ENCODE measurements around the gene LY6G6C.

DNA sequence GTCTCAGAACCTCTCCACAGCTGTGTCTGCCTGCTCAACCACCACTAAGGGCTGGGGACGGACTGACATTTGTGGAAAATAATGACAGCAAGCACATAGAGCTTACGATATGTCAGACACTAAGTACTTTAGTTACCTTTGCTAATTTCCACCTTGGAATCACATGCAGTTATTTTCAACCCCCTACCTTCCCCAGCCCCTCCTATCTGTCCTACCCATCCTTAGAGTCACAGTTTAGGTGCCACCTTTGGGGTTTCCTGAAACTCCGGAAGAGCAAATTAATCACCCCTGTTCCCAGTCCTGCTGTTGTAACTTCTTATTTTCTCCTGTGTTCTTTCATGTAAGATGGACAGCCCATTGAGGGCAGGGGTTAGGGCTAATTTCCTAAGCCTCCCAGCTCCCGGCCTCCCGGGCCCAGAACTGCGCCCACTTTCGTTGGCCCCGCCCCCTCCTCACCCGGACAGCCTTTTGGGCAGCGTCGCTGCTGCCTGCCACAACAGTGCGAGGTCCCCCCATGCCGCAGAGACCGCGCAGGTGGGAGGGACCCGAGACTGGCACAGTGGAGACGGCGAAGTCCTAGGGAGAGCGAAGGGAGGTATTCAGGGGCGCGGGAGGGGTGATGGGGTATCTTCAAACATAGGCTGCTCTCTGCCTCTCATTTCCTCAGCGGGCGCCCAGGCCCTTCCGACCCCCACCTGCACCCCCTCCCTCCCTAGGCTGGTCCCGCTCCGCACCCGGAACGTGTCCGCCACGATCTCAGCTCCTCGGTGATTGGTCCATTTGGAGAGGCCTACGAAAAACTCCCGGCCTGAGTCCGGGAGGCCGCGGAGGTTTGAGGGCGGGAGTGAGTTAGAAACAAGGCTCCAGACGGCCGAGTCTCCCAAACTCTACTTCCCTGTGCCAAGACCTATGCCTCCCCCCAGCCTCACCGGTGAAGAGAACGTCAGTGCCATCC lies 6.4 kb upstream of the LY6G6C start:
- TF ChIP-seq, protein P1, sequence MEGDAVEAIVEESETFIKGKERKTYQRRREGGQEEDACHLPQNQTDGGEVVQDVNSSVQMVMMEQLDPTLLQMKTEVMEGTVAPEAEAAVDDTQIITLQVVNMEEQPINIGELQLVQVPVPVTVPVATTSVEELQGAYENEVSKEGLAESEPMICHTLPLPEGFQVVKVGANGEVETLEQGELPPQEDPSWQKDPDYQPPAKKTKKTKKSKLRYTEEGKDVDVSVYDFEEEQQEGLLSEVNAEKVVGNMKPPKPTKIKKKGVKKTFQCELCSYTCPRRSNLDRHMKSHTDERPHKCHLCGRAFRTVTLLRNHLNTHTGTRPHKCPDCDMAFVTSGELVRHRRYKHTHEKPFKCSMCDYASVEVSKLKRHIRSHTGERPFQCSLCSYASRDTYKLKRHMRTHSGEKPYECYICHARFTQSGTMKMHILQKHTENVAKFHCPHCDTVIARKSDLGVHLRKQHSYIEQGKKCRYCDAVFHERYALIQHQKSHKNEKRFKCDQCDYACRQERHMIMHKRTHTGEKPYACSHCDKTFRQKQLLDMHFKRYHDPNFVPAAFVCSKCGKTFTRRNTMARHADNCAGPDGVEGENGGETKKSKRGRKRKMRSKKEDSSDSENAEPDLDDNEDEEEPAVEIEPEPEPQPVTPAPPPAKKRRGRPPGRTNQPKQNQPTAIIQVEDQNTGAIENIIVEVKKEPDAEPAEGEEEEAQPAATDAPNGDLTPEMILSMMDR (IDR thresholded peaks at IDR 0.05 in 2 of 3, conservative IDR thresholded peaks at IDR 0.05 in 1 of 3; ENCODE audit: control insufficient read depth in 2 of 3, extremely low read depth in 1 of 3, insufficient read depth in 1 of 3, low read depth in 3 of 3, low read length in 3 of 3): no peak
- TF ChIP-seq CHD2 (IDR thresholded peaks at IDR 0.05; ENCODE audit: borderline replicate concordance, low read depth, low read length): no peak
- TF ChIP-seq CBX5 (IDR thresholded peaks at IDR 0.05; ENCODE audit: low read depth): no peak

Data from GM12878 (cell line).